Panc1 (cell line): ENCODE measurements around the gene ISOC2. TPM values are rescaled to one million over a fixed set of nuclear protein-coding genes. Genes with fewer than 3 reads are reported as not detected.

Source experiments
- ATAC-seq: fragments of 200-7000 bp; cut with Tn5 transposase; 2 replicates; pipeline ENCODE4 v1.9.1; 2020; ENCODE audit warnings: mild to moderate bottlenecking, moderate library complexity
- BruUV-seq: library from RNA; stranded (reverse); fragments of 400-500 nt; replicated peaks from 2 replicates; lab custom pipeline; 2021; lab: Mats Ljungman, UMichigan
- CTCF ChIA-PET: fragments of 300-600 bp; sonication (Branson Sonifier 250); formaldehyde crosslinking; loops from one replicate; lab custom pipeline; 2022; ENCODE audit warnings: antibody characterized with exemption; lab: Charles Lee
- POLR2A ChIA-PET: fragments of 300-600 bp; sonication (Branson Sonifier 250); formaldehyde crosslinking; loops from one replicate; lab custom pipeline; 2022; ENCODE audit warnings: antibody characterized with exemption; lab: Charles Lee
- DNase-seq: peaks from one replicate; pipeline ENCODE4 v3.0.0-alpha.2; 2010; ENCODE audit warnings: low read depth, low spot score
- H3K27ac ChIP-seq: 2 replicates; pipeline ENCODE4 v1.5.1; 2011; ENCODE audit warnings: mild to moderate bottlenecking, low read length, inconsistent platforms
- H3K27me3 ChIP-seq: fragments of 200-500 bp; sonication (Bioruptor generic); 2 replicates; pipeline ENCODE4 v1.6.0; 2014; ENCODE audit warnings: low read length, inconsistent platforms; ENCODE audit not compliant: control insufficient read depth, insufficient read depth
- H3K36me3 ChIP-seq: fragments of 200-500 bp; sonication (Bioruptor generic); 2 replicates; pipeline ENCODE4 v1.5.1; 2014; ENCODE audit warnings: inconsistent platforms, mild to moderate bottlenecking, low read length, moderate library complexity; ENCODE audit not compliant: control insufficient read depth, insufficient read depth
- H3K4me1 ChIP-seq: 2 replicates; pipeline ENCODE4 v1.5.1; 2011; ENCODE audit warnings: inconsistent platforms, mild to moderate bottlenecking, low read length, moderate library complexity; ENCODE audit not compliant: control insufficient read depth, insufficient read depth
- H3K4me3 ChIP-seq, 2 experiments: 2 replicates each; pipeline ENCODE4 v1.5.1; 2011 to 2012; ENCODE audit warnings: low read depth in 2 of 2, low read length in 2 of 2, mild to moderate bottlenecking in 2 of 2, inconsistent platforms in 1 of 2, moderate library complexity in 1 of 2
- H3K9me3 ChIP-seq: fragments of 200-500 bp; sonication (Bioruptor generic); 2 replicates; pipeline ENCODE4 v1.5.1; 2014; ENCODE audit warnings: low read depth, mild to moderate bottlenecking, inconsistent platforms, low read length, moderate library complexity; ENCODE audit not compliant: control insufficient read depth, insufficient read depth
- CTCF ChIP-seq: fragments of 450-650 bp; IDR thresholded peaks from 2 replicates; pipeline ENCODE4 v1.5.1; 2017; ENCODE audit warnings: mild to moderate bottlenecking
- POLR2AphosphoS5 ChIP-seq: IDR thresholded peaks from 2 replicates; pipeline ENCODE4 v1.6.1; 2012; ENCODE audit warnings: mild to moderate bottlenecking, low read depth, low read length, moderate library complexity
- SIN3A ChIP-seq: IDR thresholded peaks from 2 replicates; pipeline ENCODE4 v1.6.1; 2012; ENCODE audit warnings: low read depth, mild to moderate bottlenecking, low read length, moderate library complexity, borderline replicate concordance; ENCODE audit not compliant: insufficient read depth
- TCF7L2 ChIP-seq: IDR thresholded peaks from 2 replicates; pipeline ENCODE4 v1.6.1; 2011; ENCODE audit warnings: mild to moderate bottlenecking, low read depth, low read length, inconsistent platforms
- in situ Hi-C: cut with HindIII; loops from 2 replicates; pipeline ENCODE4 v1.10.0; 2016; ENCODE audit warnings: low sequenced_read_pairs, low pct_unique_long_range_greater_than_20kb
- intact Hi-C: fragments of 100-400 bp; cut with micrococcal nuclease; formaldehyde crosslinking; loops from one replicate; pipeline ENCODE4 v1.10.0; 2022; ENCODE audit not compliant: unreplicated experiment
- total RNA-seq: library from RNA; stranded (reverse); gene quantifications from one replicate; pipeline ENCODE4 v1.2.1, GENCODE V29; 2021; ENCODE audit not compliant: unreplicated experiment
- TF ChIP-seq, protein P1 (sequence below), 2 experiments: IDR thresholded peaks; 2 replicates each; pipeline ENCODE4 v1.6.1; 2011 to 2012; ENCODE audit warnings: low read depth in 2 of 2, control low read depth in 1 of 2, low read length in 1 of 2, mild to moderate bottlenecking in 1 of 2, moderate library complexity in 1 of 2; ENCODE audit not compliant: insufficient read depth in 1 of 2

Gene ISOC2
- total RNA-seq, 1 experiment from 2014 or later = 150 TPM

DNA sequence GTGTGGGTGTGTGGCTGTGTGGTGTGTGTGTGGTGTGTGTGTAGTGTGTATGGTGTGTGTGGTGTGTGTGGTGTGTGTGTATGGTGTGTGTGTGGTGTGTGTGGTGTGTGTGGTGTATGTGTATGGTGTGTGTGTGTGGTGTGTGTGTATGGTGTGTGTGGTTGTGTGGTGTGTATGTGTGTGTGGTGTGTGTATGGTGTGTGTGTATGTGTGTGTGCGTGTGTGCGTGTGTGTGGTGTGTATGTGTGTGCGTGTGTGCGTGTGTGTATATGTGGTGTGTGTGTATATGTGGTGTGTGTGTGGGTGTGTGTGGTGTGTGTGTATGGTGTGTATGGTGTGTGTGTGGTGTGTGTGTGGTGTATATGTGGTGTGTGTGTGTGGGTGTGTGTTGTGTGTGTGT lies 26.4 kb downstream of the ISOC2 start:
- in situ Hi-C loops = no loop called here

DNA sequence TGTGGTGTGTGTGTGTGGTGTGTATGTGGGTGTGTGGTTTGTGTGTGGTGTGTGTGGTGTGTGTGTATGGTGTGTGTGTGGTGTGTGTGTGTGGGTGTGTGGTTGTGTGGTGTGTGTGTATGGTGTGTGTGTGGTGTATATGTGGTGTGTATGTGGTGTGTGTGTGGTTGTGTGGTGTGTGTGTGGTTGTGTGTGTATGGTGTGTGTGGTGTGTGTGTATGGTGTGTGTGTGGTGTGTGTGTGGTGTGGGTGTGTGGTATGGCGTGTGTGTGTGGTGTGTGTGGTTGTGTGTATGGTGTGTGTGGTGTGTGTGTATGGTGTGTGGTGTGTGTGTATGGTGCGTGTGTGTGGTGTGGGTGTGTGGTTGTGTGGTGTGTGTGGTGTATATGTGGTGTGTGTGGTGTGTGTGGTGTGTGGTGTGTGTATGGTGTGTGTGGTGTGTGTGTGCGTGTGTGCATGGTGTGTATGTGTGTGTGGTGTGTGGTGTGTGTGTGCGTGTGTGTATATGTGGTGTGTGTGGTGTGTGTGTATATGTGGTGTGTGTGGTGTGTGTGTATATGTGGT lies 27.0 kb downstream of the ISOC2 start:
- Histone ChIP-seq H3K9me3 (no peaks in the 10 kb centered on the region), H3K4me3 (no peak overlapping the region), H3K36me3 (no peaks in the 10 kb centered on the region), H3K27ac (no peak overlapping the region), H3K4me1 (no peaks in the 10 kb centered on the region), H3K27me3 (no peaks in the 10 kb centered on the region)
- no TSS peak for BruUV-seq
- TF ChIP-seq TCF7L2 (no peak), CTCF (no peak), POLR2AphosphoS5 (no peak), SIN3A (no peak)
- TF ChIP-seq, protein P1, sequence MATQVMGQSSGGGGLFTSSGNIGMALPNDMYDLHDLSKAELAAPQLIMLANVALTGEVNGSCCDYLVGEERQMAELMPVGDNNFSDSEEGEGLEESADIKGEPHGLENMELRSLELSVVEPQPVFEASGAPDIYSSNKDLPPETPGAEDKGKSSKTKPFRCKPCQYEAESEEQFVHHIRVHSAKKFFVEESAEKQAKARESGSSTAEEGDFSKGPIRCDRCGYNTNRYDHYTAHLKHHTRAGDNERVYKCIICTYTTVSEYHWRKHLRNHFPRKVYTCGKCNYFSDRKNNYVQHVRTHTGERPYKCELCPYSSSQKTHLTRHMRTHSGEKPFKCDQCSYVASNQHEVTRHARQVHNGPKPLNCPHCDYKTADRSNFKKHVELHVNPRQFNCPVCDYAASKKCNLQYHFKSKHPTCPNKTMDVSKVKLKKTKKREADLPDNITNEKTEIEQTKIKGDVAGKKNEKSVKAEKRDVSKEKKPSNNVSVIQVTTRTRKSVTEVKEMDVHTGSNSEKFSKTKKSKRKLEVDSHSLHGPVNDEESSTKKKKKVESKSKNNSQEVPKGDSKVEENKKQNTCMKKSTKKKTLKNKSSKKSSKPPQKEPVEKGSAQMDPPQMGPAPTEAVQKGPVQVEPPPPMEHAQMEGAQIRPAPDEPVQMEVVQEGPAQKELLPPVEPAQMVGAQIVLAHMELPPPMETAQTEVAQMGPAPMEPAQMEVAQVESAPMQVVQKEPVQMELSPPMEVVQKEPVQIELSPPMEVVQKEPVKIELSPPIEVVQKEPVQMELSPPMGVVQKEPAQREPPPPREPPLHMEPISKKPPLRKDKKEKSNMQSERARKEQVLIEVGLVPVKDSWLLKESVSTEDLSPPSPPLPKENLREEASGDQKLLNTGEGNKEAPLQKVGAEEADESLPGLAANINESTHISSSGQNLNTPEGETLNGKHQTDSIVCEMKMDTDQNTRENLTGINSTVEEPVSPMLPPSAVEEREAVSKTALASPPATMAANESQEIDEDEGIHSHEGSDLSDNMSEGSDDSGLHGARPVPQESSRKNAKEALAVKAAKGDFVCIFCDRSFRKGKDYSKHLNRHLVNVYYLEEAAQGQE (IDR thresholded peaks at IDR 0.05; ENCODE audit: insufficient read depth in 1 of 2, low read depth in 2 of 2, low read length in 1 of 2) = no peak
- DNase-seq = no peak
- ChIA-PET POLR2A (no interaction called here), CTCF (no interaction called here)
- in situ Hi-C loops (no loop called here), intact Hi-C loops (no loop called here)
- ATAC-seq = no peak

More for the DNA sequence above, 26.4 kb downstream of the ISOC2 start:
- intact Hi-C loops = no loop called here
- no TSS peak for BruUV-seq
- H3K27me3 ChIP-seq = no peaks in the 10 kb centered on the region
- CTCF ChIA-PET = interaction anchor here (0.7 kb wide), 1 partner anchor 650 kb away, joined by 4 read pairs; no protein-coding TSS in a partner anchor
- DNase-seq (no peak), ATAC-seq (no peak)
- no peaks in the 10 kb centered on the region for H3K36me3 ChIP-seq
- H3K9me3 ChIP-seq = no peaks in the 10 kb centered on the region
- H3K4me3 ChIP-seq = no peak overlapping the region
- no peaks in the 10 kb centered on the region for H3K4me1 ChIP-seq
- TF ChIP-seq TCF7L2 = no peak
- TF ChIP-seq, protein P1 (IDR thresholded peaks at IDR 0.05; ENCODE audit: insufficient read depth in 1 of 2, low read depth in 2 of 2, low read length in 1 of 2) = no peak
- TF ChIP-seq SIN3A = no peak
- no peak for TF ChIP-seq CTCF
- no peak for TF ChIP-seq POLR2AphosphoS5
- POLR2A ChIA-PET = no interaction called here
- no peak overlapping the region for H3K27ac ChIP-seq
